ENCODE results near the gene GSDMA.

- TF ChIP-seq POLR2A (IDR thresholded peaks at IDR 0.05): no peak
- TF ChIP-seq, protein P1, sequence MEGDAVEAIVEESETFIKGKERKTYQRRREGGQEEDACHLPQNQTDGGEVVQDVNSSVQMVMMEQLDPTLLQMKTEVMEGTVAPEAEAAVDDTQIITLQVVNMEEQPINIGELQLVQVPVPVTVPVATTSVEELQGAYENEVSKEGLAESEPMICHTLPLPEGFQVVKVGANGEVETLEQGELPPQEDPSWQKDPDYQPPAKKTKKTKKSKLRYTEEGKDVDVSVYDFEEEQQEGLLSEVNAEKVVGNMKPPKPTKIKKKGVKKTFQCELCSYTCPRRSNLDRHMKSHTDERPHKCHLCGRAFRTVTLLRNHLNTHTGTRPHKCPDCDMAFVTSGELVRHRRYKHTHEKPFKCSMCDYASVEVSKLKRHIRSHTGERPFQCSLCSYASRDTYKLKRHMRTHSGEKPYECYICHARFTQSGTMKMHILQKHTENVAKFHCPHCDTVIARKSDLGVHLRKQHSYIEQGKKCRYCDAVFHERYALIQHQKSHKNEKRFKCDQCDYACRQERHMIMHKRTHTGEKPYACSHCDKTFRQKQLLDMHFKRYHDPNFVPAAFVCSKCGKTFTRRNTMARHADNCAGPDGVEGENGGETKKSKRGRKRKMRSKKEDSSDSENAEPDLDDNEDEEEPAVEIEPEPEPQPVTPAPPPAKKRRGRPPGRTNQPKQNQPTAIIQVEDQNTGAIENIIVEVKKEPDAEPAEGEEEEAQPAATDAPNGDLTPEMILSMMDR (IDR thresholded peaks at IDR 0.05): peak in 1 of 6 experiments; percentile 19
Measured at GRCh38 chr17:39939588-39940419, 23.0 kb upstream of the GSDMA start.
